Measurements from ENCODE around the gene CSNK2A2. TPM values are rescaled to one million over a fixed set of nuclear protein-coding genes. Genes with fewer than 3 reads are reported as not detected.

CSNK2A2 gene
- total and polyA plus RNA-seq, 10 of the 15 experiments (the other 5 are each of a cell fraction or from before 2014, with no cell fraction given), result 17.4 to 79.1 (median 29.4) TPM

- no peak overlapping the region; the same call in 1 of the 2 replicates for H3K27ac ChIP-seq (ENCODE audit: control insufficient read depth, insufficient read depth)
- WGBS (ENCODE audit: insufficient coverage, insufficient replicate concordance, low lambda C conversion rate, missing lambda C conversion rate), result 13% methylated on average over 4 of the region's 4 CpGs
- H3K4me1 ChIP-seq (ENCODE audit: control insufficient read depth, insufficient read depth, low read length), result peaks cover 4% of the 10 kb centered on the region
- peaks cover 2 to 12% of the 10 kb centered on the region in 2 experiments for H3K36me3 ChIP-seq (ENCODE audit: control insufficient read depth in 2 of 2, insufficient read depth in 2 of 2, low read length in 1 of 2)
- peak overlapping the region; percentile 14 for H3K4me3 ChIP-seq
- H3K27me3 ChIP-seq (replicated peaks in 1 of 2; ENCODE audit: control insufficient read depth in 2 of 2, insufficient read depth in 2 of 2, low read length in 1 of 2), result no peaks in the 10 kb centered on the region
- POLR2A ChIA-PET, result interaction anchor here (0.9 to 2.4 kb wide), 3 partner anchors 15 to 48 kb away, joined by 3 to 9 read pairs (median 5); no protein-coding TSS in a partner anchor
- peaks cover 34% of the 10 kb centered on the region for H3K79me2 ChIP-seq (ENCODE audit: control insufficient read depth, insufficient read depth, low read length)
- intact Hi-C loops (cut with micrococcal nuclease; ENCODE audit: unreplicated experiment) (loop anchor here (2.0 to 10.0 kb wide), 3 partner anchors 47 to 171 kb away; partner anchors contain the start of gene MMP15), in situ Hi-C loops (cut with MboI) (no loop called here)
- SMC1A ChIA-PET (ENCODE audit: uncharacterized antibody, unreplicated experiment), result interaction anchor here (0.8 to 5.3 kb wide), 9 partner anchors 11 to 174 kb away, joined by 3 to 35 read pairs (median 8); a partner anchor contains a TSS
- no peak overlapping the region for H2AFZ ChIP-seq (ENCODE audit: control insufficient read depth, low read depth, low read length)
- ATAC-seq (peak; percentile 67), DNase-seq (ENCODE audit: low read depth, low spot score) (no peak), FAIRE-seq (no peak)
- RAD21 ChIA-PET (ENCODE audit: unreplicated experiment), result interaction anchor here (0.7 to 5.0 kb wide), 10 partner anchors 13 to 172 kb away, joined by 3 to 34 read pairs (median 4); a partner anchor contains a TSS
- H3K9ac ChIP-seq (ENCODE audit: control insufficient read depth, insufficient read depth, low read length), result no peak overlapping the region
- CTCF ChIA-PET, result interaction anchor here (0.6 to 3.5 kb wide), 11 partner anchors 17 to 660 kb away, joined by 3 to 30 read pairs (median 4); a partner anchor contains a TSS
- TSS peak; percentile 47 for BruUV-seq (replicated peaks)
- TF ChIP-seq TCF3 (IDR thresholded peaks at IDR 0.05; ENCODE audit: borderline replicate concordance, insufficient read depth, low read depth, low read length), result no peak
- peak; percentile 78; the same call in 1 of the 3 replicates for TF ChIP-seq POU2F2 (IDR thresholded peaks at IDR 0.05; ENCODE audit: borderline replicate concordance, low read depth, low read length)
- TF ChIP-seq BHLHE40 (IDR thresholded peaks at IDR 0.05; ENCODE audit: borderline replicate concordance in 1 of 2, low read depth in 2 of 2, low read length in 1 of 2), result 0 out of 4 replicates have a peak, but pooled peaks of 1 of the 2 experiments have one; percentile 23
- peak; percentile 54; the same call in 1 of the 2 replicates for TF ChIP-seq ATF7 (IDR thresholded peaks at IDR 0.05; ENCODE audit: low read depth)
- no peaks in the 10 kb centered on the region for H3K9me3 ChIP-seq (replicated peaks; ENCODE audit: control insufficient read depth, insufficient read depth, low read length)
- H4K20me1 ChIP-seq (ENCODE audit: control insufficient read depth, insufficient read depth), result no peaks in the 10 kb centered on the region
- peak overlapping the region; percentile 69 for H3K4me2 ChIP-seq (ENCODE audit: control insufficient read depth, insufficient read depth)
Observed at GRCh38 chr16:58195344-58195743, 2.6 kb downstream of the CSNK2A2 start.

- BruUV-seq (replicated peaks), result no TSS peak
- H3K4me1 ChIP-seq (ENCODE audit: control insufficient read depth, insufficient read depth, low read length), result peaks cover 4% of the 10 kb centered on the region
- TF ChIP-seq ZNF592 (IDR thresholded peaks at IDR 0.05) (no peak), ZNF622 (IDR thresholded peaks at IDR 0.05) (no peak), SP1 (IDR thresholded peaks at IDR 0.05; ENCODE audit: low read depth, low read length) (no peak), CEBPB (IDR thresholded peaks at IDR 0.05; ENCODE audit: borderline replicate concordance in 1 of 2, low read depth in 2 of 2, low read length in 2 of 2) (no peak), TARDBP (IDR thresholded peaks at IDR 0.05; ENCODE audit: borderline replicate concordance) (no peak), NFIC (IDR thresholded peaks at IDR 0.05; ENCODE audit: low read depth, low read length) (no peak), RUNX3 (IDR thresholded peaks at IDR 0.05; ENCODE audit: low read length) (no peak), RAD51 (IDR thresholded peaks at IDR 0.05) (no peak)
Observed at GRCh38 chr16:58194790-58195189, 3.1 kb downstream of the CSNK2A2 start.

More at GRCh38 chr16:58194790-58195189, 3.1 kb downstream of the CSNK2A2 start:
- FAIRE-seq (no peak), ATAC-seq (no peak), DNase-seq (ENCODE audit: low read depth, low spot score) (no peak)
- peaks cover 2 to 14% of the 10 kb centered on the region in 2 experiments for H3K36me3 ChIP-seq (ENCODE audit: control insufficient read depth in 2 of 2, insufficient read depth in 2 of 2, low read length in 1 of 2)
- ChIA-PET RAD21 (ENCODE audit: unreplicated experiment) (interaction anchor here (0.8 to 5.0 kb wide), 11 partner anchors 20 to 172 kb away, joined by 3 to 34 read pairs (median 4); a partner anchor contains a TSS), POLR2A (interaction anchor here (0.6 to 2.4 kb wide), 5 partner anchors 16 to 55 kb away, joined by 3 to 9 read pairs (median 3); a partner anchor contains a TSS), CTCF (interaction anchor here (0.6 to 3.5 kb wide), 11 partner anchors 12 to 660 kb away, joined by 3 to 30 read pairs (median 5); a partner anchor contains a TSS), SMC1A (ENCODE audit: uncharacterized antibody, unreplicated experiment) (interaction anchor here (1.3 to 5.3 kb wide), 6 partner anchors 11 to 81 kb away, joined by 3 to 35 read pairs (median 12); a partner anchor contains a TSS)
- H3K4me3 ChIP-seq, result 0 out of 2 replicates have a peak overlapping the region, but pooled peaks have one; percentile 14
- peak overlapping the region; percentile 69 for H3K4me2 ChIP-seq (ENCODE audit: control insufficient read depth, insufficient read depth)
- H3K9me3 ChIP-seq (replicated peaks; ENCODE audit: control insufficient read depth, insufficient read depth, low read length), result no peaks in the 10 kb centered on the region
- peaks cover 34% of the 10 kb centered on the region for H3K79me2 ChIP-seq (ENCODE audit: control insufficient read depth, insufficient read depth, low read length)
- no peak overlapping the region for H2AFZ ChIP-seq (ENCODE audit: control insufficient read depth, low read depth, low read length)
- H4K20me1 ChIP-seq (ENCODE audit: control insufficient read depth, insufficient read depth), result no peaks in the 10 kb centered on the region
- no peak overlapping the region; the same call in 1 of the 2 replicates for H3K27ac ChIP-seq (ENCODE audit: control insufficient read depth, insufficient read depth)
- WGBS (ENCODE audit: insufficient coverage, insufficient replicate concordance, low lambda C conversion rate, missing lambda C conversion rate), result 80% methylated on average over 3 of the region's 3 CpGs
- no peak overlapping the region for H3K9ac ChIP-seq (ENCODE audit: control insufficient read depth, insufficient read depth, low read length)
- in situ Hi-C loops (cut with MboI), result no loop called here
- no peaks in the 10 kb centered on the region for H3K27me3 ChIP-seq (replicated peaks in 1 of 2; ENCODE audit: control insufficient read depth in 2 of 2, insufficient read depth in 2 of 2, low read length in 1 of 2)
- intact Hi-C loops (cut with micrococcal nuclease; ENCODE audit: unreplicated experiment), result loop anchor here (2.0 to 10.0 kb wide), 3 partner anchors 48 to 170 kb away; partner anchors contain the start of gene MMP15

Data from GM12878 (cell line).